Type B pancreatic cell (in vitro differentiated cells): ENCODE measurements around the gene SLC2A2. TPM values are rescaled to one million over a fixed set of nuclear protein-coding genes. Genes with fewer than 3 reads are reported as not detected.
"Not testable (repeated sequence)": the region's sequence is repeated elsewhere in the genome, so short reads cannot be mapped to it uniquely, and the experiment has no call there.

Experiments
- DNase-seq: peaks from one replicate; pipeline ENCODE4 v3.0.0; 2021; ENCODE audit warnings: mixed read lengths; ENCODE audit not compliant: unreplicated experiment; ENCODE audit errors: extremely low spot score
- H3K27ac Mint-ChIP-seq: 2 replicates; pipeline ENCODE4 v1.8.0; 2021; ENCODE audit warnings: mild to moderate bottlenecking, mixed read lengths
- H3K27me3 Mint-ChIP-seq: 2 replicates; pipeline ENCODE4 v1.8.0; 2021; ENCODE audit warnings: mixed read lengths
- H3K36me3 Mint-ChIP-seq: 2 replicates; pipeline ENCODE4 v1.8.0; 2021; ENCODE audit warnings: mixed read lengths
- H3K4me1 Mint-ChIP-seq: one replicate; pipeline ENCODE4 v1.8.0; 2021; ENCODE audit warnings: mixed read lengths; ENCODE audit not compliant: unreplicated experiment
- H3K4me3 Mint-ChIP-seq: 2 replicates; pipeline ENCODE4 v1.8.0; 2021; ENCODE audit warnings: mild to moderate bottlenecking, mixed read lengths
- H3K9me3 Mint-ChIP-seq: 2 replicates; pipeline ENCODE4 v1.8.0; 2021; ENCODE audit warnings: mixed read lengths
- total RNA-seq: library from RNA; stranded (reverse); gene quantifications from 2 replicates; pipeline ENCODE4 v1.2.1, GENCODE V29; 2021; ENCODE audit warnings: low replicate concordance
- TF ChIP-seq, protein P1 (sequence below): fragments of 200-600 bp; sonication (generic); conservative IDR thresholded peaks from 2 replicates; pipeline ENCODE4 v1.5.0; 2021; ENCODE audit warnings: antibody characterized with exemption, mild to moderate bottlenecking

The SLC2A2 gene
- total RNA-seq, 1 donor from 2014 or later: 5.7 TPM

DNA sequence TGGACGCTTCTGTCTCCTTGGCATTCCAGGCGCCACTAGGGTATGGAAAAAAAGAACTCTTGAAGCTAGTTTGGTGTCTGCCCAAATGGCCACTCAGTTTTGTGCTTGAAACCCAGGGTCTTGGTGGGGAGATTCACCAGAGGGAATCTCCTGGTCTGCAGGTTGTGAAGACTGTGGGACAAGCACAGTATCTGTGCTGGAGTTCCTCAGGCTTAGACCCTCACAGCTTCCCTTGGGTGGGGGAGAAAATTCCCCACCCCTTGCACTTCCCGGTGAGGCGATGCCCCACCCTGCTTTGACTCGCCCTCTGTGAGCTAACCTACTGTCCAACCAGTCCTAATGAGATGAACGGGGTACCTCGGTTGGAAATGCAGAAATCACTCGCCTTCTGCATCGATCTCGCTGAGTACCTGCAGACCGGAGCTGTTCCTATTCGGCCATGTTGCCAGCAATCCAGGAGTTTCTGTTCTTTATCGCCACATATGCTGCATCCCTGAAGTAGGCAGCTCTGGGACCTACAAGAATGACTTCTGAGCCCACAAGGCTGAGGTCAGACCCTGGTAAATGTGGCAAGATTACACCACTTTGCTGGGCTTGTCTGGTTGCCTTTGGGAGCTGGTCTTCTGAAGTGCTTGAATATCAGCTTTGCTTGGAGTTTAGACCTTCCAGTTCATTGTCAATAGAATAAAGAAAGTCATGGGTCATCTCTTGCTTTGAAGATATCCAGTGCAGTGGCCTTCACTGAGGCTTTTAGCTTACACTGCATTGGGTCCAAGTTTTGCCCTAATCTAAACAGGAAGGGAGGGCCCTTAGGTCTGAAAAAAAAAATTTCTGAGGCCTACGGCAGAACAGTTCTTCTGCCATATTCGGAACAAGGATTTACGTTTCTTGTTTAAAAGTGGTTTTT is 51.0 kb downstream of the SLC2A2 start:
- TF ChIP-seq, protein P1, sequence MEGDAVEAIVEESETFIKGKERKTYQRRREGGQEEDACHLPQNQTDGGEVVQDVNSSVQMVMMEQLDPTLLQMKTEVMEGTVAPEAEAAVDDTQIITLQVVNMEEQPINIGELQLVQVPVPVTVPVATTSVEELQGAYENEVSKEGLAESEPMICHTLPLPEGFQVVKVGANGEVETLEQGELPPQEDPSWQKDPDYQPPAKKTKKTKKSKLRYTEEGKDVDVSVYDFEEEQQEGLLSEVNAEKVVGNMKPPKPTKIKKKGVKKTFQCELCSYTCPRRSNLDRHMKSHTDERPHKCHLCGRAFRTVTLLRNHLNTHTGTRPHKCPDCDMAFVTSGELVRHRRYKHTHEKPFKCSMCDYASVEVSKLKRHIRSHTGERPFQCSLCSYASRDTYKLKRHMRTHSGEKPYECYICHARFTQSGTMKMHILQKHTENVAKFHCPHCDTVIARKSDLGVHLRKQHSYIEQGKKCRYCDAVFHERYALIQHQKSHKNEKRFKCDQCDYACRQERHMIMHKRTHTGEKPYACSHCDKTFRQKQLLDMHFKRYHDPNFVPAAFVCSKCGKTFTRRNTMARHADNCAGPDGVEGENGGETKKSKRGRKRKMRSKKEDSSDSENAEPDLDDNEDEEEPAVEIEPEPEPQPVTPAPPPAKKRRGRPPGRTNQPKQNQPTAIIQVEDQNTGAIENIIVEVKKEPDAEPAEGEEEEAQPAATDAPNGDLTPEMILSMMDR: no peak
- H3K27me3 Mint-ChIP-seq: peaks cover 4% of the 10 kb centered on the region
- no peak overlapping the region for H3K27ac Mint-ChIP-seq
- DNase-seq: no peak
- H3K4me1 Mint-ChIP-seq: peaks cover 4% of the 10 kb centered on the region
- no peaks in the 10 kb centered on the region for H3K36me3 Mint-ChIP-seq
- H3K4me3 Mint-ChIP-seq: no peak overlapping the region
- no peaks in the 10 kb centered on the region for H3K9me3 Mint-ChIP-seq

DNA sequence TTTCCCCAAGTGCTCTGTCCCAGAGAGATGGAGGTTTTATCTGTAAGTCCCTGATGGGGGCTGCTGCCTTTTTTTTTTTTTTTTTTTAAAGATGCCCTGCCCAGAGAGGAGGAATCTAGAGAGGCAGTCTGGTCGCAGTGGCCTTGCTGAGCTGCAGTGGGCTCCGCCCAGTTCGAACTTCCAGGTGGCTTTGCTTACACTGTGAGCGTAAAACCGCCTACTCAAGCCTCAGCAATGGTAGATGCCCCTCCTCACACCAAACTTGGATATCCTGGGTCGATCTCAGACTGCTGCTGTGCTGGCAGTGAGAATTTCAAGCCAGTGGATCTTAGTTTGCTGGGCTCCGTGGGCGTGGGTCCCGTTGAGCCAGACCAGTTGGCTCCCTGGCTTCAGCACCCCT is 51.6 kb downstream of the SLC2A2 start:
- TF ChIP-seq, protein P1: no peak
- no peak for DNase-seq
- no peak overlapping the region for H3K27ac Mint-ChIP-seq
- H3K36me3 Mint-ChIP-seq: no peaks in the 10 kb centered on the region
- H3K4me1 Mint-ChIP-seq: peaks cover 4% of the 10 kb centered on the region
- H3K9me3 Mint-ChIP-seq: peaks cover 4% of the 10 kb centered on the region
- H3K27me3 Mint-ChIP-seq: peaks cover 4% of the 10 kb centered on the region
- H3K4me3 Mint-ChIP-seq: no peak overlapping the region

DNA sequence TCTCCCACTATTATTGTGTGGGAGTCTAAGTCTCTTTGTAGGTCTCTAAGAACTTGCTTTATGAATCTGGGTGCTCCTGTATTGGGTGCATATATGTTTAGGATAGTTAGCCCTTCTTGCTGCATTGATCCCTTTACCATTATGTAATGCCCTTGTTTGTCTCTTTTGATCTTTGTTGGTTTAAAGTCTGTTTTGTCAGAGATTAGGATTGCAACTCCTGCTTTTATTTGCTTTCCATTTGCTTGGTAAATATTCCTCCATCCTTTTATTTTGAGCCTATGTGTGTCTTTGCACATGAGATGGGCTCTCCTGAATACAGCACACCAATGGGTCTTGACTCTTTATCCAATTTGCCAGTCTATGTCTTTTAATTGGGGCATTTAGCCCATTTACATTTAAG is 53.6 kb downstream of the SLC2A2 start:
- H3K4me3 Mint-ChIP-seq, H3K27me3 Mint-ChIP-seq, H3K9me3 Mint-ChIP-seq, H3K27ac Mint-ChIP-seq, DNase-seq, H3K4me1 Mint-ChIP-seq, H3K36me3 Mint-ChIP-seq: not testable (repeated sequence)

DNA sequence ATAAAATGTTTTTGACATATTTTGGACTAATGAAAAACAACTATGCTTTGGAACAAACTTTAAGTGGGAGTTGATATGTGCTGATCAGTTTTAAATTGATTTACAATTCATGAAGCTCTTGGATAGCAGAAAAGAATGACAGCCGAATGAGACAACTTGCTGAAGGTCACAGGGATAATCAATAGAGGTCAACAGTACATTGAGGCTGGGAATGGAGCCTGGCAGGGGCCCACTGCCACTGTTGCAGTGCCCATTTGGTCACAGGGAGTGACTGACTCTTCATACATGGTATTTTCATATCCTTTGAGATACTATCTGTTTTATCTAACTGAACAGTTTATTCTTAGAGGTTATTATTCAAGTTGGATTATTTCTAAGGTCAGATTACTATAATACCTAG is 59.4 kb downstream of the SLC2A2 start:
- Mint-ChIP-seq H3K36me3 (no peaks in the 10 kb centered on the region), H3K9me3 (peaks cover 4% of the 10 kb centered on the region), H3K4me3 (no peak overlapping the region), H3K27me3 (peaks cover 3% of the 10 kb centered on the region), H3K4me1 (peaks cover 2% of the 10 kb centered on the region), H3K27ac (no peak overlapping the region)
- TF ChIP-seq, protein P1: no peak
- DNase-seq: no peak

DNA sequence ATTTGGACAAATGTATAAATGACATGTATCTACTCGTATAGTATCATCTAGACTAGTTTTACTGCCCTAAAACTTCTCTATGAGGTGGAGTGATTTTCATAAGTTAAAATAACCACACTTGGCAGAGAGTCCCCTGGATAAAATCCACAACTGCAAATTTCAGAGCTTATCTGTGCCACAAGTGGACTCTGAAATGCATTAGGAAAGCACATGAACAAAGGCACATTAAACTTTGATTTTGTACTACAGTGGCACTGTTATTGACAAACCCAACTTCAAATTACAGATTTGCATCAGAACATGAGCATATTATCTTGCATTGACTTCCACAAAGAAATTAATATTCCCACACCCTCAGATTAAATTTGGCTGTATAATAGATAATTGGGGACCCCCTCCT is 60.0 kb downstream of the SLC2A2 start:
- Mint-ChIP-seq H3K4me1 (peaks cover 8% of the 10 kb centered on the region), H3K27me3 (peaks cover 3% of the 10 kb centered on the region), H3K27ac (no peak overlapping the region), H3K4me3 (no peak overlapping the region), H3K9me3 (peaks cover 4% of the 10 kb centered on the region), H3K36me3 (no peaks in the 10 kb centered on the region)
- DNase-seq: no peak
- TF ChIP-seq, protein P1: no peak

DNA sequence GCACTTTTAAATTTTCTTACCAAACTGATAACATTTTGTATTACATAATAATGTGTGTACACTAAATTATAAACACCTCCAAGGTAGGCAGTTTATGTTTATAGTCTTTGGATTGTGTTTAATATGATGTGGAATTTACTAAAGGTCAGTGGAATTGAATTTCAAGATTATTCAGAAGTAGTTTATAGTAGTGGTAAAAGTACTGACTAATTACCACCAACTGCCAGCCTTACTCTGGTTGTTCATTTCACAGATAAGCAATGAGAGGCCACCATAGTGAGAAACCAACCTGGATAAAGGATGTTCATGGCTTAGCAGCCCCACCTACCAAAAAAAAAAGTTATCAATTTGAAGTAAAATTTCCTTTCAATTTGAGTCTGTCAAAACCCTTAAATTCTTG is 64.1 kb downstream of the SLC2A2 start:
- Mint-ChIP-seq H3K4me1 (peaks cover 8% of the 10 kb centered on the region), H3K27ac (no peak overlapping the region), H3K9me3 (no peaks in the 10 kb centered on the region), H3K27me3 (peaks cover 3% of the 10 kb centered on the region), H3K4me3 (no peak overlapping the region), H3K36me3 (no peaks in the 10 kb centered on the region)
- TF ChIP-seq, protein P1: no peak
- no peak for DNase-seq
